ENCODE results near the gene ILKAP. TPM values are rescaled to one million over a fixed set of nuclear protein-coding genes. Genes with fewer than 3 reads are reported as not detected.

ILKAP gene
- total and polyA plus RNA-seq, 2 donors (not counting 1 experiment from before 2014, with no cell fraction given), result 82.5 to 98.6 TPM

GRCh38 chr2:238142382-238143205 is 60.9 kb downstream of the ILKAP start:
- intact Hi-C loops (cut with micrococcal nuclease), result no loop called here
- H3K4me3 Mint-ChIP-seq, result no peak overlapping the region
- ChIA-PET POLR2A (no interaction called here), CTCF (interaction anchor here (0.7 kb wide), 1 partner anchor 18 kb away, joined by 4 read pairs; no protein-coding TSS in a partner anchor)
- Histone ChIP-seq H3K9me3 (ENCODE audit: control extremely low read depth in 1 of 3, control insufficient read depth in 2 of 3, insufficient read depth in 1 of 3, low read length in 2 of 3) (peaks cover 0 to 4% (median 0%) of the 10 kb centered on the region in 3 donors), H3K27me3 (replicated peaks in 1 of 4; ENCODE audit: control extremely low read depth in 1 of 4, control insufficient read depth in 3 of 4, insufficient read depth in 4 of 4, low read length in 3 of 4) (peaks cover 0 to 7% (median 1%) of the 10 kb centered on the region in 4 experiments), H3K36me3 (replicated peaks in 1 of 2; ENCODE audit: control extremely low read depth in 1 of 2, control insufficient read depth in 1 of 2, extremely low read depth in 1 of 2, insufficient read depth in 2 of 2, low read length in 1 of 2) (no peaks in the 10 kb centered on the region), H3K4me2 (replicated peaks; ENCODE audit: low read depth, low read length, poor library complexity, severe bottlenecking) (no peak overlapping the region), H3K9ac (ENCODE audit: low read length) (no peak overlapping the region), H2AFZ (ENCODE audit: insufficient read depth, low read depth, low read length, poor library complexity, severe bottlenecking) (no peak overlapping the region), H4K20me1 (ENCODE audit: control insufficient read depth, insufficient read depth, low read length, poor library complexity, severe bottlenecking) (no peaks in the 10 kb centered on the region), H3K27ac (ENCODE audit: low read length in 2 of 2) (no peak overlapping the region), H3K4me1 (ENCODE audit: control insufficient read depth in 2 of 2, insufficient read depth in 2 of 2, low read length in 2 of 2) (peaks cover 16 to 26% of the 10 kb centered on the region in 2 donors), H3K4me3 (ENCODE audit: control extremely low read depth in 1 of 5, extremely low read depth in 1 of 5, insufficient read depth in 1 of 5, low read depth in 2 of 5, low read length in 4 of 5) (no peak overlapping the region), H3K79me2 (ENCODE audit: control insufficient read depth, insufficient read depth, low read length) (no peaks in the 10 kb centered on the region)
- H3K27me3 Mint-ChIP-seq, result no peaks in the 10 kb centered on the region
- H3K4me1 Mint-ChIP-seq, result peaks cover 12% of the 10 kb centered on the region
- TF ChIP-seq CTCF (IDR thresholded peaks at IDR 0.05) (no peak), EZH2 (IDR thresholded peaks at IDR 0.05; ENCODE audit: borderline replicate concordance, insufficient read depth, low read depth, low read length, poor library complexity, severe bottlenecking) (no peak)
- no peaks in the 10 kb centered on the region for H3K9me3 Mint-ChIP-seq (ENCODE audit: insufficient read depth)
- DNase-seq (no peak), ATAC-seq (ENCODE audit: low read depth) (no peak)
- 94% methylated on average over 25 of the region's 30 CpGs for WGBS (ENCODE audit: insufficient coverage)
- H3K27ac Mint-ChIP-seq, result no peak overlapping the region
